H1 (cell line): ENCODE results near the gene KCNQ1. TPM values are rescaled to one million over a fixed set of nuclear protein-coding genes. Genes with fewer than 3 reads are reported as not detected.

Experiments
- CTCF ChIA-PET: fragments of 300-600 bp; sonication (Branson Sonifier 250); formaldehyde crosslinking; loops from one replicate; lab custom pipeline; 2021; ENCODE audit not compliant: partially characterized antibody; lab: Charles Lee
- POLR2A ChIA-PET: fragments of 300-600 bp; sonication (Branson Sonifier 250); formaldehyde crosslinking; loops from one replicate; lab custom pipeline; 2021; ENCODE audit warnings: inconsistent platforms; ENCODE audit not compliant: partially characterized antibody; lab: Charles Lee
- DNase-seq, 2 experiments: peaks; one replicate each; pipeline versions ENCODE4 v3.0.0 to v3.0.0-alpha.2; 2010 to 2022; ENCODE audit warnings: low spot score in 2 of 2, low read depth in 1 of 2, mixed read lengths in 1 of 2
- FAIRE-seq: peaks from 2 replicates; lab custom pipeline; 2011; peaks lifted over from hg19 to GRCh38; lab: Jason Lieb, UNC
- H2AFZ ChIP-seq: 2 replicates; pipeline ENCODE4 v1.8.1; 2012; ENCODE audit warnings: low read length, inconsistent platforms
- H2AK5ac ChIP-seq: 2 replicates; pipeline ENCODE4 v1.6.1; 2013; ENCODE audit warnings: low read depth, low read length
- H2BK120ac ChIP-seq: replicated peaks from 2 replicates; pipeline ENCODE3; 2013; ENCODE audit warnings: low read depth, low read length, inconsistent platforms
- H2BK12ac ChIP-seq: 2 replicates; pipeline ENCODE4 v1.6.1; 2013; ENCODE audit warnings: low read depth, low read length
- H2BK15ac ChIP-seq: 2 replicates; pipeline ENCODE4 v1.6.1; 2013; ENCODE audit warnings: low read length
- H2BK20ac ChIP-seq: 2 replicates; pipeline ENCODE4 v1.6.1; 2013; ENCODE audit warnings: low read length
- H2BK5ac ChIP-seq: 2 replicates; pipeline ENCODE4 v1.6.1; 2013; ENCODE audit warnings: low read depth, low read length
- H3K14ac ChIP-seq: 2 replicates; pipeline ENCODE4 v1.6.1; 2013; ENCODE audit warnings: inconsistent platforms; ENCODE audit not compliant: insufficient read length
- H3K18ac ChIP-seq: 2 replicates; pipeline ENCODE4 v1.6.1; 2013; ENCODE audit warnings: low read length; ENCODE audit errors: extremely low read depth
- H3K23ac ChIP-seq: 2 replicates; pipeline ENCODE4 v1.6.1; 2013; ENCODE audit warnings: inconsistent platforms; ENCODE audit not compliant: insufficient read length
- H3K23me2 ChIP-seq: 2 replicates; pipeline ENCODE4 v1.6.1; 2013; ENCODE audit warnings: low read depth, low read length
- H3K27ac ChIP-seq: 2 replicates; pipeline ENCODE4 v1.6.1; 2011; ENCODE audit warnings: low read depth, low read length, inconsistent platforms
- H3K27me3 ChIP-seq, 4 experiments: replicated peaks in 1 of 4; 1 replicate in 1 of 4; 2 replicates in 3 of 4; pipeline versions ENCODE4 v1.6.1 to v1.8.1; 2011 to 2013; ENCODE audit warnings: low read length in 3 of 4, mild to moderate bottlenecking in 3 of 4, inconsistent platforms in 2 of 4, mixed read lengths in 2 of 4, moderate library complexity in 1 of 4; ENCODE audit not compliant: control insufficient read depth in 3 of 4, insufficient read depth in 3 of 4; ENCODE audit errors: extremely low read depth in 1 of 4
- H3K36me3 ChIP-seq, 4 experiments: 2 replicates each; pipeline versions ENCODE4 v1.6.1 to v1.8.1; 2011 to 2013; ENCODE audit warnings: mild to moderate bottlenecking in 4 of 4, low read length in 3 of 4, moderate library complexity in 2 of 4, control low read depth in 1 of 4, inconsistent platforms in 1 of 4; ENCODE audit not compliant: insufficient read depth in 4 of 4, control insufficient read depth in 2 of 4
- H3K4ac ChIP-seq: replicated peaks from 2 replicates; pipeline ENCODE3; 2013; ENCODE audit warnings: low read length, low read depth, mixed read lengths, inconsistent platforms; ENCODE audit not compliant: insufficient read length
- H3K4me1 ChIP-seq, 4 experiments: replicated peaks in 1 of 4; 1 replicate in 1 of 4; 2 replicates in 3 of 4; pipeline versions ENCODE4 v1.6.1 to v1.8.1; 2011 to 2013; ENCODE audit warnings: low read length in 3 of 4, inconsistent platforms in 2 of 4, mixed read lengths in 1 of 4; ENCODE audit not compliant: insufficient read depth in 4 of 4, control insufficient read depth in 3 of 4
- H3K4me2 ChIP-seq, 2 experiments: 2 replicates each; pipeline versions ENCODE4 v1.6.1 to v1.8.1; 2011 to 2013; ENCODE audit warnings: low read depth in 2 of 2, low read length in 2 of 2, control low read depth in 1 of 2, inconsistent platforms in 1 of 2, mild to moderate bottlenecking in 1 of 2; ENCODE audit not compliant: insufficient read depth in 1 of 2
- H3K4me3 ChIP-seq, 4 experiments: fragments of 200-600, 300-600 bp in 1 of 4; sonication (generic), shearing (Covaris generic), sonication (Bioruptor Twin) in 1 of 4; 2 replicates each; pipeline versions ENCODE4 v1.5.1 to v1.8.1; 2011 to 2016; ENCODE audit warnings: low read length in 4 of 4, low read depth in 3 of 4, control low read depth in 2 of 4, inconsistent platforms in 2 of 4, mild to moderate bottlenecking in 2 of 4, mixed read lengths in 1 of 4, moderate library complexity in 1 of 4; ENCODE audit not compliant: insufficient read depth in 2 of 4; ENCODE audit errors: extremely low read depth in 1 of 4
- H3K56ac ChIP-seq: replicated peaks from 2 replicates; pipeline ENCODE3; 2013; ENCODE audit warnings: low read depth, mild to moderate bottlenecking, mixed read lengths, low read length, inconsistent platforms; ENCODE audit not compliant: insufficient read length
- H3K79me1 ChIP-seq: 2 replicates; pipeline ENCODE4 v1.6.1; 2013; ENCODE audit warnings: low read depth, low read length, control low read depth
- H3K79me2 ChIP-seq, 2 experiments: 2 replicates each; pipeline versions ENCODE4 v1.6.1 to v1.8.1; 2012 to 2013; ENCODE audit warnings: low read length in 2 of 2, mild to moderate bottlenecking in 2 of 2, inconsistent platforms in 1 of 2; ENCODE audit not compliant: insufficient read depth in 2 of 2, control insufficient read depth in 1 of 2
- H3K9ac ChIP-seq, 4 experiments: replicated peaks in 1 of 4; 1 replicate in 1 of 4; 2 replicates in 3 of 4; pipeline versions ENCODE4 v1.6.1 to v1.8.1; 2011 to 2013; ENCODE audit warnings: low read depth in 3 of 4, low read length in 3 of 4, control low read depth in 2 of 4, mild to moderate bottlenecking in 2 of 4, moderate library complexity in 2 of 4, inconsistent platforms in 1 of 4; ENCODE audit errors: extremely low read depth in 1 of 4
- H3K9me3 ChIP-seq, 2 experiments: 2 replicates each; pipeline versions ENCODE4 v1.6.1 to v1.8.1; 2012 to 2013; ENCODE audit warnings: mild to moderate bottlenecking in 2 of 2, moderate library complexity in 2 of 2, control low read depth in 1 of 2, inconsistent platforms in 1 of 2, low read depth in 1 of 2, low read length in 1 of 2, mixed read lengths in 1 of 2; ENCODE audit not compliant: insufficient read depth in 2 of 2
- H4K20me1 ChIP-seq, 2 experiments: replicated peaks in 1 of 2; 2 replicates each; pipeline versions ENCODE3 to v1.8.1; 2011 to 2013; ENCODE audit warnings: inconsistent platforms in 2 of 2, low read length in 2 of 2, mild to moderate bottlenecking in 1 of 2; ENCODE audit not compliant: insufficient read depth in 2 of 2, control insufficient read depth in 1 of 2
- H4K5ac ChIP-seq: 2 replicates; pipeline ENCODE4 v1.6.1; 2013; ENCODE audit warnings: low read length, low read depth, mixed read lengths, inconsistent platforms; ENCODE audit not compliant: insufficient read length
- H4K8ac ChIP-seq: 2 replicates; pipeline ENCODE4 v1.8.0; 2013; ENCODE audit warnings: mild to moderate bottlenecking, moderate library complexity, low read length, inconsistent platforms; ENCODE audit not compliant: insufficient read depth; ENCODE audit errors: extremely low read depth
- H4K91ac ChIP-seq: replicated peaks from 2 replicates; pipeline ENCODE3; 2013; ENCODE audit warnings: low read length, mixed read lengths, inconsistent platforms; ENCODE audit not compliant: insufficient read length
- BRCA1 ChIP-seq: IDR thresholded peaks from 2 replicates; pipeline ENCODE4 v1.6.1; 2012; ENCODE audit warnings: low read depth, low read length, improper control_type of control experiment
- CBX8 ChIP-seq: fragments of 300-800, 300-1000 bp; sonication (generic); IDR thresholded peaks from 2 replicates; pipeline ENCODE4 v1.7.1; 2016; ENCODE audit warnings: low read depth, low read length, borderline replicate concordance
- CREB1 ChIP-seq: IDR thresholded peaks from 2 replicates; pipeline ENCODE4 v1.6.1; 2012; ENCODE audit warnings: inconsistent platforms
- FOSL1 ChIP-seq: IDR thresholded peaks from 2 replicates; pipeline ENCODE4 v1.6.1; 2011; ENCODE audit warnings: mild to moderate bottlenecking, low read depth, low read length, moderate library complexity; ENCODE audit not compliant: insufficient read depth
- GABPA ChIP-seq: IDR thresholded peaks from 2 replicates; pipeline ENCODE4 v1.6.1; 2011; ENCODE audit warnings: mild to moderate bottlenecking, low read length, moderate library complexity, borderline replicate concordance; ENCODE audit not compliant: insufficient read depth
- KDM1A ChIP-seq: fragments of 200-600, 300-600 bp; sonication (generic); IDR thresholded peaks from 2 replicates; pipeline ENCODE4 v1.7.1; 2016; ENCODE audit warnings: mild to moderate bottlenecking, low read length, borderline replicate concordance
- SRF ChIP-seq: IDR thresholded peaks from 2 replicates; pipeline ENCODE4 v1.6.1; 2011; ENCODE audit warnings: mild to moderate bottlenecking, low read depth, low read length, moderate library complexity
- ZNF274 ChIP-seq: IDR thresholded peaks from 2 replicates; pipeline ENCODE4 v1.7.0; 2012; ENCODE audit warnings: low read length, borderline replicate concordance; ENCODE audit errors: extremely low read depth
- WGBS, 2 experiments: shearing (Covaris generic) in 1 of 2; methylation state at CpG; one replicate each; pipeline versions ENCODE4 v1.1.6 to v1.1.7; 2013 to 2015; ENCODE audit warnings: low lambda C conversion rate in 2 of 2, mixed read lengths in 2 of 2, inconsistent platforms in 1 of 2, low coverage in 1 of 2, missing lambda C conversion rate in 1 of 2; ENCODE audit not compliant: insufficient replicate concordance in 2 of 2, insufficient coverage in 1 of 2, insufficient read length in 1 of 2; ENCODE audit errors: extremely low coverage in 1 of 2, missing lambda C conversion rate in 1 of 2; 5-methylcytosine and 5-hydroxymethylcytosine counted together
- polyA plus RNA-seq, 7 experiments: library from polyadenylated mRNA; depleted of rRNA in 3 of 7; stranded (reverse) in 5 of 7; unstranded in 2 of 7; fragments of >200 nt in 5 of 7; fragments of 200-250 nt in 2 of 7; gene quantifications; 1 replicate in 5 of 7; 2 replicates in 1 of 7; 4 replicates in 1 of 7; pipeline versions ENCODE4 v1.2.1 to v1.2.3, GENCODE V29; 2011 to 2013; ENCODE audit warnings: missing spikeins in 2 of 7, mixed read lengths in 2 of 7
- total RNA-seq: library from RNA; stranded (reverse); fragmentation: NEBNext Ultra II Directional; extraction: Animal tissue kit (Norgen Biotek cat#: 25700); gene quantifications from 2 replicates; pipeline ENCODE4 v1.2.1, GENCODE V29; 2021
- TF ChIP-seq, protein P1 (sequence below), 3 experiments: IDR thresholded peaks; 1 replicate in 2 of 3; 2 replicates in 1 of 3; pipeline versions ENCODE4 v1.5.1 to v1.6.1; 2011; ENCODE audit warnings: low read length in 3 of 3, mild to moderate bottlenecking in 3 of 3, inconsistent platforms in 2 of 3, low read depth in 1 of 3, moderate library complexity in 1 of 3; ENCODE audit not compliant: insufficient read depth in 1 of 3; ENCODE audit errors: control extremely low read depth in 1 of 3
- TF ChIP-seq, protein P2 (sequence below): IDR thresholded peaks from 2 replicates; pipeline ENCODE4 v1.6.1; 2011; ENCODE audit warnings: low read length, improper control_type of control experiment

Gene KCNQ1
- total and polyA plus RNA-seq, 2 of the 8 experiments (the other 6 are each of a cell fraction or from before 2014, with no cell fraction given), result 1.9 to 2.0 TPM

DNA sequence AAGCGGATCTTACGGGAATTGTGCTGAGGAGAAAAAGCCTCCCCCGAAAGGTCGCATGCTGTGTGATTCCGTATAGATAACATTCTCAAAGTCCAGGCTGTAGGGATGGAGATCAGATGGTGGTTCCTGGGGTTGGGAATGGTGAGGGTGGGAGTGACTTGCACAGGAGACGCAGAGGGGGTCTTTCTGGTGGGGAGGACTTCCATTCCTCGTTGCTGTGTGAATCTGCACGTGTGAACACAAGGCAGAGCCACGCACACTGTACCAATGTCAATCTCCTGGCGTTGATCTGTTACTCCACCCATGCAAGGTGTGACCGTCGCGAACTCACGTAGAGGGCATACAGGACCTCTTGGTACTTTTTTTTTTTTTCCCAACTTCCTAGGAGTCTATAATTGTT lies 313.9 kb downstream of the KCNQ1 start:
- H3K27ac ChIP-seq, result no peak overlapping the region
- no peak overlapping the region for H4K5ac ChIP-seq
- no peak overlapping the region for H2BK5ac ChIP-seq
- CTCF ChIA-PET, result no interaction called here
- no peak for FAIRE-seq
- H3K4me1 ChIP-seq, result no peaks in the 10 kb centered on the region
- no peak overlapping the region for H2BK20ac ChIP-seq
- no peak overlapping the region for H3K23ac ChIP-seq
- no peaks in the 10 kb centered on the region for H3K23me2 ChIP-seq
- no peak overlapping the region for H2AFZ ChIP-seq
- no peak overlapping the region for H4K8ac ChIP-seq
- peaks cover 0 to 2% of the 10 kb centered on the region in 2 experiments; a peak in 2 of 4 replicates for H3K9me3 ChIP-seq
- no peak overlapping the region for H2AK5ac ChIP-seq
- H3K56ac ChIP-seq, result no peak overlapping the region
- H3K4me2 ChIP-seq, result no peak overlapping the region
- DNase-seq, result peak in 1 of 2 experiments; percentile 23
- POLR2A ChIA-PET, result interaction anchor here (1.4 kb wide), 1 partner anchor 11 kb away, joined by 3 read pairs; no protein-coding TSS in a partner anchor
- no peaks in the 10 kb centered on the region for H3K79me2 ChIP-seq
- H3K14ac ChIP-seq, result no peak overlapping the region
- no peak overlapping the region for H2BK15ac ChIP-seq
- no peak overlapping the region for H3K18ac ChIP-seq
- no peak overlapping the region for H2BK120ac ChIP-seq
- peaks cover 0 to 35% (median 16%) of the 10 kb centered on the region in 4 experiments; a peak in 6 of 7 replicates for H3K27me3 ChIP-seq
- WGBS, 2 experiments, result 84% methylated on average over 14 of the region's 14 CpGs; no CpG with 5 or more reads in 1 of the 2 experiments
- H3K4ac ChIP-seq, result no peak overlapping the region
- no peaks in the 10 kb centered on the region; the same call in 1 of the 2 replicates for H3K79me1 ChIP-seq
- H2BK12ac ChIP-seq, result no peak overlapping the region
- no peak overlapping the region for H3K9ac ChIP-seq
- no peak overlapping the region for H3K4me3 ChIP-seq
- no peaks in the 10 kb centered on the region for H3K36me3 ChIP-seq
- no peak overlapping the region for H4K91ac ChIP-seq
- no peaks in the 10 kb centered on the region for H4K20me1 ChIP-seq
- TF ChIP-seq CREB1, result no peak
- no peak for TF ChIP-seq FOSL1
- TF ChIP-seq ZNF274, result no peak
- TF ChIP-seq, protein P1, sequence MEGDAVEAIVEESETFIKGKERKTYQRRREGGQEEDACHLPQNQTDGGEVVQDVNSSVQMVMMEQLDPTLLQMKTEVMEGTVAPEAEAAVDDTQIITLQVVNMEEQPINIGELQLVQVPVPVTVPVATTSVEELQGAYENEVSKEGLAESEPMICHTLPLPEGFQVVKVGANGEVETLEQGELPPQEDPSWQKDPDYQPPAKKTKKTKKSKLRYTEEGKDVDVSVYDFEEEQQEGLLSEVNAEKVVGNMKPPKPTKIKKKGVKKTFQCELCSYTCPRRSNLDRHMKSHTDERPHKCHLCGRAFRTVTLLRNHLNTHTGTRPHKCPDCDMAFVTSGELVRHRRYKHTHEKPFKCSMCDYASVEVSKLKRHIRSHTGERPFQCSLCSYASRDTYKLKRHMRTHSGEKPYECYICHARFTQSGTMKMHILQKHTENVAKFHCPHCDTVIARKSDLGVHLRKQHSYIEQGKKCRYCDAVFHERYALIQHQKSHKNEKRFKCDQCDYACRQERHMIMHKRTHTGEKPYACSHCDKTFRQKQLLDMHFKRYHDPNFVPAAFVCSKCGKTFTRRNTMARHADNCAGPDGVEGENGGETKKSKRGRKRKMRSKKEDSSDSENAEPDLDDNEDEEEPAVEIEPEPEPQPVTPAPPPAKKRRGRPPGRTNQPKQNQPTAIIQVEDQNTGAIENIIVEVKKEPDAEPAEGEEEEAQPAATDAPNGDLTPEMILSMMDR (IDR thresholded peaks at IDR 0.05; ENCODE audit: control extremely low read depth in 1 of 3, insufficient read depth in 1 of 3, low read depth in 1 of 3, low read length in 3 of 3), result no peak
- TF ChIP-seq KDM1A, result no peak
- TF ChIP-seq BRCA1, result no peak
- TF ChIP-seq, protein P2, sequence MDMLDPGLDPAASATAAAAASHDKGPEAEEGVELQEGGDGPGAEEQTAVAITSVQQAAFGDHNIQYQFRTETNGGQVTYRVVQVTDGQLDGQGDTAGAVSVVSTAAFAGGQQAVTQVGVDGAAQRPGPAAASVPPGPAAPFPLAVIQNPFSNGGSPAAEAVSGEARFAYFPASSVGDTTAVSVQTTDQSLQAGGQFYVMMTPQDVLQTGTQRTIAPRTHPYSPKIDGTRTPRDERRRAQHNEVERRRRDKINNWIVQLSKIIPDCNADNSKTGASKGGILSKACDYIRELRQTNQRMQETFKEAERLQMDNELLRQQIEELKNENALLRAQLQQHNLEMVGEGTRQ, result no peak
- TF ChIP-seq SRF, result no peak
- TF ChIP-seq GABPA, result no peak
- no peak for TF ChIP-seq CBX8
